Raji (cell line): ENCODE data around the gene KIFC3.

Experiments used
- POLR2A ChIP-seq: IDR thresholded peaks from 2 replicates; pipeline ENCODE4 v1.6.1; 2011; ENCODE audit warnings: low read depth, low read length, control low read depth; ENCODE audit not compliant: insufficient read depth

Gene KIFC3

DNA sequence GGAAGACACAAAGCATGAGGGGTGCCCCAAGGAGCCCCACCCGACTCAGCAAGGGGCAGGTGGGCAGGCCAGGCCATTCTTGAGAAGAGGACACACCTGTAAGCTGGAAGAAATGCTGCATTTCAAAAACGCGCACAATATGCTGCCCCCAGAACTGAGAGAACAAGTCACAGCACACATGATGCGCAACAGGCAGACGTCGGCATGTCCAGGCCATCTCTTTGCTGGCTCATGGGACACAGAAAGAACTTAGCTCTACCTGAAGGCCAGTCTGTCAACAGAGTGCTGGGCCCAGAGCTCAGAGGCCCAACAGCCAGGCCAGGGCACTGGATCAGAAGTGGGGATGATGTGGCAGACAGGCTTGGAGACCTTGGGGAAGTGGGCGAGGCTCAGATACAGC, 18.0 kb downstream of the KIFC3 start:
- TF ChIP-seq POLR2A: no peak

DNA sequence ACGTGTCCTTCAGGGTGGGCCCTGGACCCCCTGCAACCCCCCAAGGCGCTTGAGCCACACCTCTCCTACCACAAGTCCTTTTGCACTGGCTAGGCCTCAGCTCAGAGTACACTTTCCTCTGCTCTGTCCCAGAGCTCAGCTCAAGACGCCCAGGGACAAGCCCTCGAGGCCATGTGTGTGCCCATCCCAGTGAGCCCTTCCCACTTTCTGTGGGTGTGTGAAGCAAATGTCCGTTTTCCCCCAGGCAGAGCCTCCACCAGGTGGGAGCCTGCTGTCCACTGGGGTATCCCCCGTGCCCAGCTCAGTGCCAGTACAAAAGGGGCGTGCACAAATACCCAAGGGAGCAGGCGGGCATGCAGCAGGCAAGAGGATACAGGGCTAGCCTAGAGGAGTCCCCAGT, 18.4 kb downstream of the KIFC3 start:
- TF ChIP-seq POLR2A: no peak

DNA sequence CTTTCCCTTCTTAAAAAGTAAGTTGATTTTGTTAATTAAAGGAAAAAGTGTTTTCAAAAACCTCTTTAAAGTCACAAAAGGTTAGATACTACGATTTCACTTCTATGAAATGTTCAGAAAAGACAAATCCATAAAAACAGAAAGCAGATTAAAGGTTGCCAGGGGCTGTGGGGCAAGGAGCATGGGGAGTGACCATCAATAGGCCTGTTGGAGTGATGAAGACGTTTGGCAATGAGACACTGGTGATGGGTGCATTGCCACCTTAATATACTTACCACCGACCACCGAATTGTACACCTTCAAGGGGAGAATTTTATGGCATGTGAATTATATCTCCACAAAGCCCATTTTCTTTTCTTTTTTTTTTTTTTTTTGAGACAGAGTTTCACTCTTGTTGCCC, 19.2 kb downstream of the KIFC3 start:
- no peak for TF ChIP-seq POLR2A

DNA sequence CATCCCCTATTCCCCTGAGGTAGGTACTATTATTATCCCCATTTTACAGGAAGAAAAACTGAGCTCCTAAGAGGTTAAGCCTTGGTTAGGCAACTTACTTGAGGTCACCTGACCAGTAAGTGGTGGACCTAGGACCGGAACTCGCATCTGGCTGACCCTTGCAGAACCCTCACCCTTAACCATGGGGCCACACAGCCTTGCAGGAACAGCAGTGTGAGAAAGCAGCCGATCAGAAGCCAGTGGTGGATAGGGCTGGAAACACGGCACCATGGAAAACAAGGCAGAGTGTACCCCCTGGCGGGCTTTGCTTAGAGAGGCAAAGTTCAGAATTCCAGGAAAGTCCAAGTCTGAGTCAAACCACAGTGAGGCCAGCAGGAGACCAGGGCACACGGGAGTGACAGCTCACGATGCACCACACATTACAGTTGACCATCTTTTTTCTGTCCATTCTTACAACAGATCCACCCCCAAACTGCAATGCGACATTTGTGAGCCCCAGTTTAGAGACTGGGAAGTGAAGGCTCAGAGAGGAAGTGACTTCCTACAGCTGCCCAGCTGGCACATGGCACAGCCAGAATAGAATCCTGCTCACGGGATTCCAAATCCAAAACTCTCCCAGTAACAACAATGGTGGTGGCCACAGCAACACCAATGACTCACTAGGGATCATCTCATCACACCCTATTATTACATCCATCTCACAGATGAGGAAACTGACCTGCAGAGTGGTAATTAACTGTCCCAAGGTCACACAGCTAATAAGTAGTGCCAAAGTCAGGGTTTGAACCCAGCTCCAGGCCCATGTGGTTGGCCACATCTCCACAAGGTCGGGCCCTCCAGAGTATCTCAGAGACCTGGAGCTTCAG, 20.3 kb downstream of the KIFC3 start:
- TF ChIP-seq POLR2A: no peak

DNA sequence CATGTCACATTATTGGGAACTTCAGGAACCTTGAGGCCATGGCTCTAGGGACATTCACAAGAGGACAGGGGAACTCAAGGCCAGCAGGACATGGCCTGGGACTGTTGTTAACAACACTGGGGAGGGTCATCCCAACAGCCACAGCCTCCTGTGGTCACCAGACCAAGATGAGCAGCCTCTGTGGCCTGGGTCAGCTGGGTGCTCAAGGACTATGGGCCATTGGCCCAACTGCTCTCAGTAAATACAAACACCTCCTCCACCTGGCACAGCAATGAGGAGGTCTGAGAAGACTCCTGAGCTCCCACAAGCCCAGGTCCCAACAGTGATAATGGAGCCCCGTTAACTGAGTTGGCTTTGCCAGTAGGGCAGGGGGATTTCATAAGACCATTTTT, 20.9 kb downstream of the KIFC3 start:
- TF ChIP-seq POLR2A: no peak

DNA sequence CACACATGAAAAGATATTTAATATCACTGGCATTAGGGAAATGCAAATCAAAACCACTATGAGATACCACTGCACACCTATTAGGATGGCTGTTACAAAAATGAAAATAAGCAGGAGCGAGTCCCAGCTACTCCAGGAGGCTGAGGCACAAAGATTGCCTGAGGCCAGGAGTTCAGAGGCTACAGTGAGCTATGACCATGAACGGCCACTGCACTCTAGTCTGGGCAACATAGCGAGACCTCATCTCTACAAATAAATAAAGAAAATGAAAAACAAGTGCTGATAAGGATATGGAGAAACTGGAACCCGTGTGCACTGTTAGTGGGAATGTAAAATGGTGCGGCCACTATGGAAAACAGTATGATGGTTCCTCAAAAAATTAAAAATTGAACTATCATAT, 23.6 kb downstream of the KIFC3 start:
- TF ChIP-seq POLR2A: no peak

DNA sequence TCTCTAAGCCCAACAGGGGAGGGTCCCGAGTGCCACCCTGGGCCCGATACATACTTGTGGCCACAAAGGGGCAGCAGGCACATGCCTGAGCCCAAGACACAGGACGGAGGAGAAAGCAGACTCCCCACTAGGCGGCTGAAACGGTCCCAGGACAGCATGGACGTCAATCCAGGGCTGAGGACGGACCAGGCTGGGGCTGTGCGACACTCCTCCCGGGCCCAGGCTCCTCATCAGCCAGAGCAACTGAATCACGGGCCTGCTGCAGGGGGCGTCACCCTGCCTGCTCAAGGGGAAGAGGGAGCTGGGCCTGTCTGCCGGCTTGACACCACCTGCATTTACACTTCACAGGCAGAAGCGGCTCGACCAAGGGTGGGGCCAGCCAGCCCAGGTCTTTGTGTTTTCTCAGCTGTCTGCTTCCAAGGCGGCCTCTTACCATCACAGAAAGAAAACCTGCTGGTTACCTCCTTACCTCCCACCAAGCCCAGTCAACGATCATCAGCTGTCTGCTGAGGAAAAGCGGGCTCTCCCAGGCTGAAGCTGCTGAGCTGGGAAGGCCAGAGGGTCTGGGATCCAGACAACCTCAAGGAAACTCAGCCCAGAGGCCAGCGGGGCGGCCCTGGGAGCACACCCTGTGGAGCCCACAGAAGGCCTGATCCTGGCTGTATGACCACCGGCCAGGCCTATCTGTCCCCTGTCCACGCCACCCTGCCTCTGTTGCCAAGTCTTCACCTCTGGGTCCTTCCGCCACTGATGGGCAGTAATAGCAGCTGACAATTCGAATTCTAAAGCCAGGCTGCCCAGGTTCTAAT, 26.4 kb downstream of the KIFC3 start:
- TF ChIP-seq POLR2A: no peak

DNA sequence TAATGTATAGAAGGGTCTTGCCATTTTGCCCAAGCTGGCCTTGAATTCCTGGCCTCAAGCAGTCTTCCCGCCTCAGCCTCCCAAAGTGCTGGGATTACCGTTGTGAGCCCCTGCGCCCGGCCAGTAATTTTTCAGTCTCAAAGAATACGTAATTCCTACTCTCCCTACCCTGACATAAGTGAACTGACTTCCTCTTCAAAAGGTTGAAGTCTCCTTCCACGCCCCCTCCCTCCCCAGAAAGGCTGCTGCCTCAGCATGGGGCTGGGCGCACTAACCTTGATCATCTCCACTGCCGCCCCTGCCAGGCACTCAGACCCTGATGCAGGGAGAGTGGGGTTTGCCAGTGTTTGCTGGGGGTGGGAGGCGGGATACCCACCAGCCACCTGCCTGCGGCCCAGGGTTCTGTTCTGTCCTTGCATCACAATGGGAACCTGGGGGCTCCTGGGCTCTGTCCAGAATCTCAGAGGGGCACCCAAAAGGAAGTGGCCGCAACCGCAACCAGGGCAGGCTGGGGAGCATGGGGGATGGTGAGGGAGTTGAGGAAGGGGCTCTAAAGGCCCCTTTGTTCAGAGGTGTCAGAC, 27.5 kb downstream of the KIFC3 start:
- TF ChIP-seq POLR2A: no peak

DNA sequence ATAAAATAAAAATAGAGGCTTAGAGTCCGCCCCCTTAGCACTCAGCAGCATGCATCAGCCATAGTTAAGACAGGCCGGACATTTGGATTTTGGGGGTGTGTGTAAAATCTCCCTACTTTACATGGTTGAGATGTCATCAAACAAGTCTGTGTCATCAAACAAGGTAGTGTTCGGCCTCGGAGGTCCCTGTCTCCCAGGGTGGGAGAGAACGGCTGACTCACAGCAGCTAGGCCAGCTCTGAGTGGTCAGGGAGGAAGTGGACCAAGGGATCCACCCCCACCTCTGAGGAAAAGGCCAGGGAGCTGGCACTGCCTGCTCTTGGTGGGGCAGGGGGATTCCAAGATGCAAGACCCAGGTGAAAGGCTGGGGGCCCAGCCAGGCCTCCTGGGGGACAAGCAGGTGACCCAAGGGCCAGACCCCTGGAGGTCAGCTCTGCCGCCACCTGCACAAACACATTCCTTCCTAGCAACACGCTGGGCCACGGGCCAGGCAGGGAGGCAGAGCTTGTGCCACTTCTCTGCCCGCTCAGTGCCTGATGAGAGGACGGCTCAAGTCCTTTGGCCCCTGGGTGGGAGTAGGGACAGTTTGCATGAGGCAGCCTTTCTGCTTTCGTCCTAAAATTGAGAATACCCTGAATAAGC, 28.5 kb downstream of the KIFC3 start:
- no peak for TF ChIP-seq POLR2A

DNA sequence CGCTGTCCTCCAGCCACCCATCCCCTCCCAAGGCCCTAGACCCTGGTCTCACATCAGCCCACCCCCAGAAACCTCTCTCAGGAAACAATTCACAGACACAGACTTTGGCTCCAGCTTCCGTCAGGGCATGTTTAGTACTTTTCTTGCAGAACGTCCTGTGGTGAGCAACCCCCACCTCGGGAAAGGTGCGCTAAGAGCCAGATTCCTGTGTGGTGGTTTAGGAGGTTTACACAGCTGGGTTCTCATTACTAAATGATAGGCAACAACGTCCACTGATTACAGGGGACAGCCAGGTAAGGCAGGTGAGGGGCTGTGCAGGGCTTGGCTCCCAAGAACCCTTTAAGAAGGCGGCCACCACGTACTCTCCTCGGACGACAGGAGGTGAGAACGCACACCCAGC, 29.3 kb downstream of the KIFC3 start:
- no peak for TF ChIP-seq POLR2A

DNA sequence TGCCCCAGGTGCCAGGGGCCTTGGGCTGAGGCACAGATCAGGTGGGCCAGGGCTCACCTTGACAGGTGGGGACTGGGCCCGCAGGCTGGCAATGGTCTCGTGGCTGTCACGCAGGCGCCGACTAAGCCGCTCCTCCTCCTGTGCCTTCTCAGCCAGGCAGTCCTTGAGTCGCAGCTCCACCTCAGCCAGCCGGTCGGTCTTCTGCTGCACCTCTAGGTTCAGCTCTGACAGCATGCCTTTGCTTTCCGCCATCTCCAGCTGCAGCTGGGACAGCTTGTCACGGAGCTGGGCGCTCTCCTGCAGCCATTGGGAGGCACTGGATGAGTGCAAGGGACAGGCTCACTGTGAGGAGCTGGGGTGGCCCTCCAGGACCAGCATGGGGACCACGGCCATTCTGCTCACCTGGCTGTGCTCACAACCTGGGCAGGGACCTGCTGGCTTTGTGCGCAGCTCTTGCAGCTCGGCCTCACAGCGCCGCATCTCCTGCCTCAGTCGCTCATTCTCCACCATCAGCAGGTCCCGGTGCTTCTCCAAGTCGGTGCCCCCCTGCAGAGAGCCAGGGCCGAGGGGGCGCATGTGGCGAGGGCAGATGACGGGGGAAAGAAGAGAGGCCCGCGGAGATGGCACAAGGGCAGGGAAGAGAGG, 31.0 kb downstream of the KIFC3 start:
- no peak for TF ChIP-seq POLR2A

DNA sequence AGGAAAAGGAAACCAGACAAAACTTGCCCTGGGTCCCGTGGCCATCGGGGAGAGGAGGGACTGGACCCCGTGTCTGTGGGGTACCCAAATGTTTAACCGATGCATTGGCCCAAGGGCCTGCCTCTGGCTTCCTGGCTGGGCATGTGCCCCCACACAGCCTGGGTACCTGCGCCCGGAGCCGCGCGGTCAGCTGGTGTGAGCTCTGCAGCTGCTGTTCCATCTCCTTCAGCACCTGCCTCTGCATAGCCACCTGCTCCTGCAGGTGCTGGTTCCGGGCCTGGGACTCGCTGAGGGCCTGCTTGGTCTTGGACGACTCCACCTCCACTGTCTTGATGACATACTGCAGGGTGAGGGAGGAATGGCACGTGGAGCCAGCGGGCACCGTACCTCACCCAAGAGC, 31.9 kb downstream of the KIFC3 start:
- TF ChIP-seq POLR2A: no peak

DNA sequence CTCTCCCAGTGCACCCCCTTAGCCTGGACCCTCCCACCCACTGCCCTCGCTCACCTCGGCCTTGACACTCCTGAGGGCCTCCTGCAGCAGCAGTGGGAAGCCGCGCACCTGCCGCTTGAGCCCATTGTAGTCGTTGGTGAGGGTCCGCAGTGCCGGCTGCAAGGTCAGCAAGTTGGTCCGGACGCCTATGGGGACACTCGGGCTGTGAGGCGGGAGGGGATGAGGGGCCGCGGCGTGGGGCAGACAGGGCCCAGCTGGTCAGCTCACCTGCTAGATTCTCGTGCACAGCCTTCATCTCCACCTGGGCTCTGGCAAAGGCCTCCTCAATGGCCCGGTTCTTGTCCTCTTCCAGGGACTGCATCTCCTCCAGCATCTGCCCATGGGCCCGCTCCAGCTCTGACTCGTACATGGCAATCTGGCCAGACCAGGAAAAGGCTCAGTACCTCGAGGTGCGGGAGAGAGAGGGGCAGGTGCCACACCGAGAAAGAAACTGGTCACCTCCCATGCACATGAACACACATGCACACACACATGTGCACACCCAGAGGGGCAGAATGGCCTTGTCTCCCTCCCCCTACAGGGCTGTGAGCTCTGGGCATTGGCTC, 32.6 kb downstream of the KIFC3 start:
- TF ChIP-seq POLR2A: no peak

DNA sequence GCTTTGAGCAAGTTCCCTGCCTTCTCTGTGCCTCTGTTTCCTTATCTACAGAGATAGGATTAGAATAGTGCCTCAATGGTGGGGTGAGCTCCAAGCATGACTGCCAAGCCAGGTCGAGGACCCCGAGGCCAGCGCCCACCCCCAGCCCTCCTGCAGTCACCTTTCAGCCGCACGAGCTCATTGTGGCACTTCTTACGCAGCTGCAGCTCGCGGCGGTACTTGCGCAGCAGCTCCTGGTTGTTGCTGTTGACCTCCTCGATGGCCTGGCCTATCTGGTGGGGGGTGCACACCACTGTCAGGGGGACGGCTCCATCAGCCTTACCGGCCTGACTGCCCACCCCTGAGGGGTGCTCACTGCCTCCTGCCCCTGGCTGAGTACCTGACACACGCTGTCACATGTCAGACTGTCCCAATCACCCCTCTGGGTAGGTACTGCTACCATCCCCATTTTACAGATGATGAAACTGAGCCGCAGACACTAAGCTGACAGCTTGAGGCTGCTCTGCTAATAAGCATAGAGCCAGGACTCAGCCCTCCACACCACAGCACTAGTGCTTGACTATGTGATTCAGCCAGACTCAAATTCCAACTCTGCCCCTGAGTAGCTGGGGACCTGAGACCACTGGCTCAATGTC, 35.5 kb downstream of the KIFC3 start:
- no peak for TF ChIP-seq POLR2A
